Neural progenitor cell (in vitro differentiated cells): ENCODE results near the gene HOGA1. TPM values are rescaled to one million over a fixed set of nuclear protein-coding genes. Genes with fewer than 3 reads are reported as not detected.

Experiments
- DNase-seq: peaks from one replicate; pipeline ENCODE4 v3.0.0-alpha.2; 2016; ENCODE audit warnings: low spot score
- H2AFZ ChIP-seq: fragments of 200-600 bp; sonication (generic); replicated peaks from 2 replicates; pipeline ENCODE4 v1.6.1; 2016; ENCODE audit warnings: antibody characterized with exemption
- H3F3A ChIP-seq: fragments of 200-600 bp; sonication (generic); 2 replicates; pipeline ENCODE4 v1.6.1; 2016; ENCODE audit warnings: antibody characterized with exemption, low read depth
- H3K27ac ChIP-seq: fragments of 200-600 bp; sonication (generic); 2 replicates; pipeline ENCODE4 v1.5.1; 2016; ENCODE audit warnings: mild to moderate bottlenecking
- H3K27me3 ChIP-seq: fragments of 200-600 bp; sonication (generic); 2 replicates; pipeline ENCODE4 v1.6.1; 2016; ENCODE audit warnings: mild to moderate bottlenecking, moderate library complexity
- H3K36me3 ChIP-seq: fragments of 200-600 bp; sonication (generic); 2 replicates; pipeline ENCODE4 v1.5.1; 2016
- H3K4me1 ChIP-seq: fragments of 200-600 bp; sonication (generic); 2 replicates; pipeline ENCODE4 v1.6.1; 2016; ENCODE audit warnings: mixed run types
- H3K4me2 ChIP-seq: fragments of 200-600 bp; sonication (generic); 2 replicates; pipeline ENCODE4 v1.6.1; 2016
- H3K4me3 ChIP-seq: fragments of 200-600 bp; sonication (generic); 2 replicates; pipeline ENCODE4 v1.5.1; 2016
- H3K79me2 ChIP-seq: fragments of 200-600 bp; sonication (generic); 2 replicates; pipeline ENCODE4 v1.6.1; 2016; ENCODE audit warnings: low read depth
- H3K9ac ChIP-seq: fragments of 200-600 bp; sonication (generic); 2 replicates; pipeline ENCODE4 v1.6.1; 2016
- H3K9me3 ChIP-seq: fragments of 200-600 bp; sonication (generic); 2 replicates; pipeline ENCODE4 v1.5.1; 2016; ENCODE audit warnings: low read depth
- H4K20me1 ChIP-seq: fragments of 200-600 bp; sonication (generic); 2 replicates; pipeline ENCODE4 v1.6.1; 2016; ENCODE audit warnings: low read depth
- H3K27ac Mint-ChIP-seq: 3 replicates; pipeline ENCODE4 v1.8.0; 2021; ENCODE audit warnings: mixed read lengths
- H3K27me3 Mint-ChIP-seq: 2 replicates; pipeline ENCODE4 v1.8.0; 2022; ENCODE audit warnings: low read depth, mild to moderate bottlenecking, inconsistent platforms, moderate library complexity, mixed read lengths; ENCODE audit not compliant: insufficient read depth
- H3K36me3 Mint-ChIP-seq: 3 replicates; pipeline ENCODE4 v1.8.0; 2021; ENCODE audit warnings: mixed read lengths
- H3K4me1 Mint-ChIP-seq: 3 replicates; pipeline ENCODE4 v1.8.0; 2021; ENCODE audit warnings: mixed read lengths
- H3K4me3 Mint-ChIP-seq: 3 replicates; pipeline ENCODE4 v1.8.0; 2021; ENCODE audit warnings: mild to moderate bottlenecking, moderate library complexity, mixed read lengths
- H3K9me3 Mint-ChIP-seq: 3 replicates; pipeline ENCODE4 v1.8.0; 2020; ENCODE audit warnings: mixed read lengths
- CTCF ChIP-seq: fragments of 200-600 bp; sonication (generic); IDR thresholded peaks from 2 replicates; pipeline ENCODE4 v1.5.1; 2017; ENCODE audit warnings: antibody characterized with exemption, mild to moderate bottlenecking
- EZH2 ChIP-seq: fragments of 200-600 bp; sonication (generic); IDR thresholded peaks from 2 replicates; pipeline ENCODE4 v1.6.1; 2017; ENCODE audit warnings: antibody characterized with exemption, mild to moderate bottlenecking, moderate library complexity
- EZH2phosphoT487 ChIP-seq: fragments of 200-600 bp; sonication (generic); IDR thresholded peaks from 2 replicates; pipeline ENCODE4 v1.6.1; 2017; ENCODE audit warnings: antibody characterized with exemption
- total RNA-seq: library from RNA; depleted of rRNA; stranded (reverse); fragments of >200 nt; gene quantifications from 2 replicates; pipeline ENCODE4 v1.2.3, GENCODE V29; 2015; ENCODE audit warnings: low replicate concordance

Gene HOGA1
- total RNA-seq, 1 donor from 2014 or later, result 0.17 TPM

DNA sequence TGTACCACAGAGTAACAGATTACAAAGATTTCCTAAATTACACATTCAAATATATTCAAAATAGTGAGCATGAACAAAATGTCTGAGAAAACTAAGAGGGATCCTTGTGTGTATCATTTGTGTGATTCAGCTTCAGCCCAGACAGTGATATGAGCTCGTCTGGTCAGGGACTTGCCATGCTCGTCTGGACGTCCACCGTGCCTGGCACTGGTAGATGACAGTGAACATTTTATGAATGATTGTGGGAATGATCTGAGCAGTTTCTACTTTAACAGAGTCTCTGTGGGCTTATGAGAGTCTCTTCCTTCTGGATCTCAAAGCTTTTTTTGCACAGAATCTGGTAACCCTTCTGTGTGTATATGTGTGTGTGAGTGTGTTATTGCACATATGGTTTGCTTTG is 45.8 kb upstream of the HOGA1 start:
- H3K9me3 ChIP-seq, result no peaks in the 10 kb centered on the region
- no peak overlapping the region for H3K27ac ChIP-seq
- H3K4me1 ChIP-seq, result peaks cover 18% of the 10 kb centered on the region
- Mint-ChIP-seq H3K27me3 (peaks cover 2% of the 10 kb centered on the region), H3K4me1 (peaks cover 42% of the 10 kb centered on the region), H3K27ac (peak overlapping the region; percentile 64), H3K4me3 (no peak overlapping the region), H3K36me3 (no peaks in the 10 kb centered on the region), H3K9me3 (no peaks in the 10 kb centered on the region)
- no peaks in the 10 kb centered on the region for H4K20me1 ChIP-seq
- H3K36me3 ChIP-seq, result no peaks in the 10 kb centered on the region
- H3K9ac ChIP-seq, result no peak overlapping the region
- peaks cover 11% of the 10 kb centered on the region for H3F3A ChIP-seq
- TF ChIP-seq EZH2, result no peak
- no peak for TF ChIP-seq CTCF
- no peak for TF ChIP-seq EZH2phosphoT487
- no peaks in the 10 kb centered on the region for H3K27me3 ChIP-seq
- H2AFZ ChIP-seq, result no peak overlapping the region
- no peaks in the 10 kb centered on the region for H3K79me2 ChIP-seq
- H3K4me3 ChIP-seq, result no peak overlapping the region
- no peak for DNase-seq
- H3K4me2 ChIP-seq, result no peak overlapping the region

- Mint-ChIP-seq H3K27ac (peak overlapping the region; percentile 64), H3K4me3 (no peak overlapping the region), H3K36me3 (no peaks in the 10 kb centered on the region), H3K9me3 (no peaks in the 10 kb centered on the region), H3K27me3 (no peaks in the 10 kb centered on the region), H3K4me1 (peaks cover 44% of the 10 kb centered on the region)
- no peak overlapping the region for H3K4me2 ChIP-seq
- no peaks in the 10 kb centered on the region for H3K36me3 ChIP-seq
- H3K9me3 ChIP-seq, result no peaks in the 10 kb centered on the region
- no peak overlapping the region for H3K9ac ChIP-seq
- H3F3A ChIP-seq, result peaks cover 11% of the 10 kb centered on the region
- TF ChIP-seq EZH2 (no peak), EZH2phosphoT487 (no peak), CTCF (no peak)
- no peaks in the 10 kb centered on the region for H3K27me3 ChIP-seq
- H4K20me1 ChIP-seq, result no peaks in the 10 kb centered on the region
- no peaks in the 10 kb centered on the region for H3K79me2 ChIP-seq
- H3K4me3 ChIP-seq, result no peak overlapping the region
- no peak overlapping the region for H2AFZ ChIP-seq
- peaks cover 18% of the 10 kb centered on the region for H3K4me1 ChIP-seq
- no peak for DNase-seq
- H3K27ac ChIP-seq, result no peak overlapping the region
Measured at GRCh38 chr10:97538839-97539238, 45.4 kb upstream of the HOGA1 start.

GRCh38 chr10:97539523-97540200 is 44.5 kb upstream of the HOGA1 start:
- no peak overlapping the region for H3K4me3 ChIP-seq
- H3K79me2 ChIP-seq, result no peaks in the 10 kb centered on the region
- no peaks in the 10 kb centered on the region for H3K27me3 ChIP-seq
- Mint-ChIP-seq H3K9me3 (no peaks in the 10 kb centered on the region), H3K4me1 (peaks cover 44% of the 10 kb centered on the region), H3K27ac (peak overlapping the region; percentile 78), H3K4me3 (no peak overlapping the region), H3K27me3 (no peaks in the 10 kb centered on the region), H3K36me3 (no peaks in the 10 kb centered on the region)
- no peak overlapping the region for H3K4me2 ChIP-seq
- H3K9me3 ChIP-seq, result no peaks in the 10 kb centered on the region
- H3F3A ChIP-seq, result peaks cover 11% of the 10 kb centered on the region
- no peaks in the 10 kb centered on the region for H3K36me3 ChIP-seq
- TF ChIP-seq CTCF (peak; percentile 38), EZH2 (no peak)
- H3K9ac ChIP-seq, result no peak overlapping the region
- no peak overlapping the region for H2AFZ ChIP-seq
- DNase-seq, result peak; percentile 47
- H3K4me1 ChIP-seq, result peaks cover 18% of the 10 kb centered on the region
- H4K20me1 ChIP-seq, result no peaks in the 10 kb centered on the region
- H3K27ac ChIP-seq, result no peak overlapping the region
